IgD-negative memory B cell (primary cell): ENCODE measurements around the gene RBFA. TPM values are rescaled to one million over a fixed set of nuclear protein-coding genes. Genes with fewer than 3 reads are reported as not detected.

Source experiments
- H3K27ac Mint-ChIP-seq, 3 donors: one replicate each; pipeline ENCODE4 v1.8.0; 2020 to 2022; ENCODE audit warnings: mild to moderate bottlenecking in 3 of 3, mixed read lengths in 3 of 3, moderate library complexity in 1 of 3
- H3K27me3 Mint-ChIP-seq: one replicate; pipeline ENCODE4 v1.8.0; 2021; ENCODE audit warnings: mixed read lengths
- H3K36me3 Mint-ChIP-seq: one replicate; pipeline ENCODE4 v1.8.0; 2020; ENCODE audit warnings: mild to moderate bottlenecking, mixed read lengths
- H3K4me1 Mint-ChIP-seq, 3 donors: one replicate each; pipeline ENCODE4 v1.8.0; 2020 to 2022; ENCODE audit warnings: mixed read lengths in 3 of 3, mild to moderate bottlenecking in 1 of 3
- H3K4me3 Mint-ChIP-seq, 4 donors: one replicate each; pipeline ENCODE4 v1.8.0; 2020 to 2022; ENCODE audit warnings: mild to moderate bottlenecking in 4 of 4, mixed read lengths in 4 of 4, moderate library complexity in 3 of 4
- H3K9me3 Mint-ChIP-seq, 3 donors: one replicate each; pipeline ENCODE4 v1.8.0; 2020 to 2021; ENCODE audit warnings: mixed read lengths in 3 of 3, mild to moderate bottlenecking in 1 of 3
- polyA plus RNA-seq: library from polyadenylated mRNA; unstranded; fragments of 300-500 nt; fragmentation: Illumina TruSeq; gene quantifications from one replicate; pipeline ENCODE4 v1.2.3, GENCODE V29; 2021

The RBFA gene
- polyA plus RNA-seq, 1 donor from 2014 or later = 17.5 TPM

GRCh38 chr18:80070825-80071224 lies 36.6 kb downstream of the RBFA start:
- H3K27me3 Mint-ChIP-seq = no peaks in the 10 kb centered on the region

GRCh38 chr18:80074183-80074582 lies 39.9 kb downstream of the RBFA start:
- Mint-ChIP-seq H3K9me3 (no peaks in the 10 kb centered on the region), H3K27me3 (no peaks in the 10 kb centered on the region), H3K4me3 (no peak overlapping the region), H3K27ac (no peak overlapping the region), H3K4me1 (no peaks in the 10 kb centered on the region), H3K36me3 (no peaks in the 10 kb centered on the region)

More at GRCh38 chr18:80070825-80071224, 36.6 kb downstream of the RBFA start:
- no peaks in the 10 kb centered on the region for H3K36me3 Mint-ChIP-seq
- H3K27ac Mint-ChIP-seq = no peak overlapping the region
- H3K4me1 Mint-ChIP-seq = no peaks in the 10 kb centered on the region
- peaks cover 0 to 1% (median 0%) of the 10 kb centered on the region in 3 donors for H3K9me3 Mint-ChIP-seq
- no peak overlapping the region for H3K4me3 Mint-ChIP-seq

GRCh38 chr18:80074697-80075096 lies 40.5 kb downstream of the RBFA start:
- Mint-ChIP-seq H3K27ac (no peak overlapping the region), H3K36me3 (no peaks in the 10 kb centered on the region), H3K27me3 (no peaks in the 10 kb centered on the region), H3K4me1 (no peaks in the 10 kb centered on the region), H3K9me3 (no peaks in the 10 kb centered on the region), H3K4me3 (no peak overlapping the region)

GRCh38 chr18:80075940-80076339 lies 41.7 kb downstream of the RBFA start:
- Mint-ChIP-seq H3K27ac (no peak overlapping the region), H3K4me3 (no peak overlapping the region), H3K36me3 (no peaks in the 10 kb centered on the region), H3K4me1 (no peaks in the 10 kb centered on the region), H3K9me3 (no peaks in the 10 kb centered on the region), H3K27me3 (no peaks in the 10 kb centered on the region)

- Mint-ChIP-seq H3K27ac (no peak overlapping the region), H3K4me1 (no peaks in the 10 kb centered on the region), H3K36me3 (no peaks in the 10 kb centered on the region), H3K9me3 (no peaks in the 10 kb centered on the region), H3K27me3 (no peaks in the 10 kb centered on the region), H3K4me3 (no peak overlapping the region)
Observed at GRCh38 chr18:80076379-80076778, 42.1 kb downstream of the RBFA start.

GRCh38 chr18:80077873-80078272 lies 43.6 kb downstream of the RBFA start:
- Mint-ChIP-seq H3K4me1 (no peaks in the 10 kb centered on the region), H3K9me3 (no peaks in the 10 kb centered on the region), H3K27me3 (peaks cover 4% of the 10 kb centered on the region), H3K4me3 (no peak overlapping the region), H3K36me3 (no peaks in the 10 kb centered on the region), H3K27ac (no peak overlapping the region)

Other genes starting within 250 kb of the RBFA start
- not detected for gene KCNG2, start 236.5 kb upstream of the RBFA start, polyA plus RNA-seq
- gene SLC66A2, start 82.8 kb upstream of the RBFA start, polyA plus RNA-seq = 30.3 TPM
- 10.9 TPM for gene HSBP1L1, start 69.8 kb upstream of the RBFA start, polyA plus RNA-seq
- gene TXNL4A, start 45.9 kb upstream of the RBFA start, polyA plus RNA-seq = 222 TPM
- gene ADNP2, start 74.8 kb downstream of the RBFA start, polyA plus RNA-seq = 4.6 TPM
- gene PARD6G, start 213.1 kb downstream of the RBFA start, polyA plus RNA-seq = not detected